Uterus (tissue), 4 donors: ENCODE results near the gene MDC1. TPM values are rescaled to one million over a fixed set of nuclear protein-coding genes. Genes with fewer than 3 reads are reported as not detected.
A peak's percentile ranks its signal among the peaks of the same experiment; 100 is the strongest.
"Not testable (repeated sequence)": the region's sequence is repeated elsewhere in the genome, so short reads cannot be mapped to it uniquely, and the experiment has no call there.

Experiments used
- DNase-seq, 2 donors: peaks; one replicate each; pipeline ENCODE4 v3.0.0-alpha.2; 2019 to 2020
- H3K27ac ChIP-seq, 2 donors: fragments of 200-600 bp; sonication (generic); 1 replicate in 1 of 2; 2 replicates in 1 of 2; pipeline ENCODE4 v1.5.1; 2016 to 2018
- H3K27me3 ChIP-seq, 2 donors: fragments of 200-600 bp; sonication (generic); one replicate each; pipeline ENCODE4 v1.5.1; 2018 to 2019; ENCODE audit warnings: control low read depth in 1 of 2
- H3K36me3 ChIP-seq, 2 donors: fragments of 200-600 bp; sonication (generic); one replicate each; pipeline ENCODE4 v1.5.1; 2019; ENCODE audit warnings: control low read depth in 1 of 2
- H3K4me1 ChIP-seq, 2 donors: fragments of 200-600 bp; sonication (generic); one replicate each; pipeline ENCODE4 v1.5.1; 2018 to 2019; ENCODE audit warnings: control low read depth in 1 of 2
- H3K4me3 ChIP-seq, 2 donors: fragments of 200-600 bp; sonication (generic); 1 replicate in 1 of 2; 2 replicates in 1 of 2; pipeline ENCODE4 v1.5.1; 2018 to 2019; ENCODE audit warnings: mild to moderate bottlenecking in 1 of 2
- H3K9me3 ChIP-seq, 2 donors: fragments of 200-600 bp; sonication (generic); one replicate each; pipeline ENCODE4 v1.5.1; 2019; ENCODE audit warnings: control low read depth in 1 of 2
- POLR2A ChIP-seq, 2 donors: fragments of 450-650 bp; IDR thresholded peaks; one replicate each; pipeline ENCODE4 v1.6.1; 2016; ENCODE audit warnings: antibody characterized with exemption in 2 of 2, mild to moderate bottlenecking in 1 of 2, moderate library complexity in 1 of 2
- intact Hi-C: fragments of 100-400 bp; cut with DNase I; formaldehyde crosslinking; loops from one replicate; pipeline ENCODE4 v1.15.1; 2023; ENCODE audit warnings: low total_unique reads
- total RNA-seq, 4 donors: library from RNA; depleted of rRNA in 3 of 4; stranded (reverse); fragments of >200 nt in 3 of 4; gene quantifications; one replicate each; pipeline versions ENCODE4 v1.1.0 to v1.2.4, GENCODE V29; 2014 to 2023
- TF ChIP-seq, protein P1 (sequence below), 4 experiments: fragments of 200-600 bp in 2 of 4; fragments of 450-650 bp in 2 of 4; sonication (generic) in 2 of 4; IDR thresholded peaks; one replicate each; pipeline ENCODE4 v1.5.1; 2016 to 2019; ENCODE audit warnings: antibody characterized with exemption in 4 of 4, mild to moderate bottlenecking in 2 of 4, moderate library complexity in 1 of 4
- donor health status: DM: yes; HTN: yes; CAD: no.

The MDC1 gene
- total RNA-seq, 4 donors from 2014 or later = 3.1 to 61.9 (median 10.2) TPM

DNA sequence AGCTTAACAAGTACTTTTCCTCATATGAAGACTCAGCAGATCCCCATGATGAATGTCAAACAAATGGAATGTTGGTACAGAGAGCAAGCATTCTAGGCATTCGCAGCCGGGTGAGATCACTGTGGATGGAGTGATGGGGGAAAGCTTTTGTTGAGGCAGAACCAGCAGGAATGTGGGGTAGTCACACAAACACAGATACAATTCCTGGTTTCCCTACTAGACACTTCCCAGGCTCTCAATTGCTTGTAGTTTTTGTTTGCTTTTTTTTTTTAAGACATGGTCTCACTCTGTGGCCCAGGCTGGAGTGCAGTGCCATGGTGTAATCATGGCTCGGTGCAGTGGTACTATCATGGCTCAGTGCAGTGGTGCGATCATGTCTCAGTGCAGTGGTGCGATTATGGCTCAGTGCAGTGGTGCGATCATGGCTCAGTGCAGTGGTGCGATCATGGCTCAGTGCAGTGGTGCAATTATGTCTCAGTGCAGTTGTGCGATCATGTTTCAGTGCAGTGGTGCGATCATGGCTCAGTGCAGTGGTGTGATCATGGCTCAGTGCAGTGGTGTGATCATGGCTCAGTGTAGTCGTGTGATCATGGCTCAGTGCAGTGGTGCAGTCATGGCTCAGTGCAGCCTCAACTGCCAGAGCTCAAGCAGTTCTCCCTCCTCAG lies 42.6 kb upstream of the MDC1 start:
- no peaks in the 10 kb centered on the region for H3K4me1 ChIP-seq
- DNase-seq = no peak

DNA sequence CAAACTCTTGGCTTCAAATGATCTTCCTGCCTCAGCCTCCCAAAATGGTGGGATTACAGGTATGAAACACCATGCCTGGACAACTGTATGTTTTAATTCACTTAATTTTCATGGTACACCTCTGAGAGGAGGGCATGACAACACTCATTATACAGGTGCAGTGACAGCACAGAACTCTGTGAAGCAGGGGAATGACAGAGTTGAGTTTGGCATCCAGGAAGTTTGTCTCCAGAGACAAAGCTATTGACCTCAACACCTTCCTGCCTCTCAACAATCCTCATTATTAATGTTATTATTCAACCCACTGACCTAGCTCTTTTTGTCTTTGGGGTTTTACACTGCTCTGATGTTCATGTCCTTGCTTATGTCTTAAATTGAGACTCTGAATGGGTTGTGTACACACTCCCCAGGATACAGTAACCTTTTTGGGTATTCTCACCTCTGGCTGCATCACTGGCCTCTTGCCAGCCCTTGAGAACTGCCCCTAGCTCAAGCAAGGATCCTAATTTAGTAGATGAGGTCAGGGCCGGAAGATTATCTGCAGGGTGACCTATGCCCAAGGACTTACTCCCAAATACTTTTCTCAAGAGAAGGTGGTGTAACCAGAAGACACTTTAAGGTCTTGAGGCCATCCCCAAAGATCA lies 40.3 kb upstream of the MDC1 start:
- Histone ChIP-seq H3K4me1 (no peaks in the 10 kb centered on the region), H3K4me3 (no peak overlapping the region), H3K27ac (no peak overlapping the region), H3K27me3 (no peaks in the 10 kb centered on the region), H3K9me3 (no peaks in the 10 kb centered on the region), H3K36me3 (no peaks in the 10 kb centered on the region)
- intact Hi-C loops = no loop called here
- no peak for TF ChIP-seq POLR2A (IDR thresholded peaks at IDR 0.05)
- TF ChIP-seq, protein P1, sequence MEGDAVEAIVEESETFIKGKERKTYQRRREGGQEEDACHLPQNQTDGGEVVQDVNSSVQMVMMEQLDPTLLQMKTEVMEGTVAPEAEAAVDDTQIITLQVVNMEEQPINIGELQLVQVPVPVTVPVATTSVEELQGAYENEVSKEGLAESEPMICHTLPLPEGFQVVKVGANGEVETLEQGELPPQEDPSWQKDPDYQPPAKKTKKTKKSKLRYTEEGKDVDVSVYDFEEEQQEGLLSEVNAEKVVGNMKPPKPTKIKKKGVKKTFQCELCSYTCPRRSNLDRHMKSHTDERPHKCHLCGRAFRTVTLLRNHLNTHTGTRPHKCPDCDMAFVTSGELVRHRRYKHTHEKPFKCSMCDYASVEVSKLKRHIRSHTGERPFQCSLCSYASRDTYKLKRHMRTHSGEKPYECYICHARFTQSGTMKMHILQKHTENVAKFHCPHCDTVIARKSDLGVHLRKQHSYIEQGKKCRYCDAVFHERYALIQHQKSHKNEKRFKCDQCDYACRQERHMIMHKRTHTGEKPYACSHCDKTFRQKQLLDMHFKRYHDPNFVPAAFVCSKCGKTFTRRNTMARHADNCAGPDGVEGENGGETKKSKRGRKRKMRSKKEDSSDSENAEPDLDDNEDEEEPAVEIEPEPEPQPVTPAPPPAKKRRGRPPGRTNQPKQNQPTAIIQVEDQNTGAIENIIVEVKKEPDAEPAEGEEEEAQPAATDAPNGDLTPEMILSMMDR (IDR thresholded peaks at IDR 0.05) = no peak
- DNase-seq = no peak

More for the DNA sequence above, 42.6 kb upstream of the MDC1 start:
- no peak overlapping the region for H3K27ac ChIP-seq
- no peak overlapping the region for H3K4me3 ChIP-seq
- no peaks in the 10 kb centered on the region for H3K9me3 ChIP-seq
- TF ChIP-seq, protein P1 (IDR thresholded peaks at IDR 0.05) = no peak
- no peak for TF ChIP-seq POLR2A (IDR thresholded peaks at IDR 0.05)
- no peaks in the 10 kb centered on the region for H3K36me3 ChIP-seq
- intact Hi-C loops = no loop called here
- H3K27me3 ChIP-seq = no peaks in the 10 kb centered on the region

DNA sequence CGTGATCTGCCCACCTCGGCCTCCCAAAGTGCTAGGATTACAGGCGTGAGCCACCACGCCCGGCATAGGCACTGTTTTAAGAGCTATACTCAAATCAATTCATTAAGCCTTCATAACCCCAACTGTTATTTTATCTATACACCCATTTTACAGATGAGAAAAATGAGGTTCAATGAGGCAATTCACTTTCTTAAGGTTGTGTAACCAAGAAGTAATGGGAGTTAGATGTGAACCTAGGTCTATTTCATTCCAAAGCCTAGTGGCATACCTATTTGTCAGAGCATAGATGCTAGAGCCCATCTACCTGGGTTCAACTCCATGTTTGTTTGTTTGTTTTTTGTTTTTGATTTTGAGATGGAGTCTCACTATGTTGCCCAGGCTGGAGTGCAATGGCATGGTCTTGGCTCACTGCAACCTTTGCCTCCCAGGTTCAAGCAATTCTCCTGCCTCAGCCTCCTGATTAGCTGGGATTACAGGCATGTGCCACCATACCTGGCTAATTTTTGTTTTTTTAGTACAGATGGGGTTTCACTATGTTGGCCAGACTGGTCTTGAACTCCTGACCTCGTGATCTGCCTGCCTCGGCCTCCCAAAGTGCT lies 39.4 kb upstream of the MDC1 start:
- H3K4me3 ChIP-seq, DNase-seq, H3K27ac ChIP-seq, intact Hi-C loops, H3K36me3 ChIP-seq, H3K27me3 ChIP-seq, H3K9me3 ChIP-seq, H3K4me1 ChIP-seq: not testable (repeated sequence)

DNA sequence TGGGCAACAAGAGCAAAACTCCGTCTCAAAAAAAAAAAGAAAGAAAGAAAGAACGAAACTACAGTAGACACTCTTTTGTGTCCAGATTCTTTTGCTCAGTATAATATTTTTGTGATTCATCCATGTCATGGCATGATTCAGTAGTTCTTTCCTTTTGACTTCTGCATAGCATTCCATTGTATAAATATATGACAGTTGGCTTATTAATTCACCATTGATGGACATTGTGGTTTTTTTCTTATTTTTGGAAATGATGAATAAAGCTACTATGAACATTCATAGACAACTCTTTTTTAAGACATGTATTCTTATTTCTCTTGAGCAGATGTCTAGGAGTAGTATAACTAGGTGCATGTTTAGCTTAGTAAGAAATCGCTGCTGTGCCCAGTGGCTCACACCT lies 37.5 kb upstream of the MDC1 start:
- H3K4me1 ChIP-seq = peaks cover 0 to 6% of the 10 kb centered on the region in 2 donors
- intact Hi-C loops = no loop called here
- no peaks in the 10 kb centered on the region for H3K27me3 ChIP-seq
- no peaks in the 10 kb centered on the region for H3K9me3 ChIP-seq
- H3K36me3 ChIP-seq = no peaks in the 10 kb centered on the region
- no peak for TF ChIP-seq POLR2A (IDR thresholded peaks at IDR 0.05)
- TF ChIP-seq, protein P1 (IDR thresholded peaks at IDR 0.05) = no peak
- H3K4me3 ChIP-seq = no peak overlapping the region
- H3K27ac ChIP-seq = no peak overlapping the region
- no peak for DNase-seq

DNA sequence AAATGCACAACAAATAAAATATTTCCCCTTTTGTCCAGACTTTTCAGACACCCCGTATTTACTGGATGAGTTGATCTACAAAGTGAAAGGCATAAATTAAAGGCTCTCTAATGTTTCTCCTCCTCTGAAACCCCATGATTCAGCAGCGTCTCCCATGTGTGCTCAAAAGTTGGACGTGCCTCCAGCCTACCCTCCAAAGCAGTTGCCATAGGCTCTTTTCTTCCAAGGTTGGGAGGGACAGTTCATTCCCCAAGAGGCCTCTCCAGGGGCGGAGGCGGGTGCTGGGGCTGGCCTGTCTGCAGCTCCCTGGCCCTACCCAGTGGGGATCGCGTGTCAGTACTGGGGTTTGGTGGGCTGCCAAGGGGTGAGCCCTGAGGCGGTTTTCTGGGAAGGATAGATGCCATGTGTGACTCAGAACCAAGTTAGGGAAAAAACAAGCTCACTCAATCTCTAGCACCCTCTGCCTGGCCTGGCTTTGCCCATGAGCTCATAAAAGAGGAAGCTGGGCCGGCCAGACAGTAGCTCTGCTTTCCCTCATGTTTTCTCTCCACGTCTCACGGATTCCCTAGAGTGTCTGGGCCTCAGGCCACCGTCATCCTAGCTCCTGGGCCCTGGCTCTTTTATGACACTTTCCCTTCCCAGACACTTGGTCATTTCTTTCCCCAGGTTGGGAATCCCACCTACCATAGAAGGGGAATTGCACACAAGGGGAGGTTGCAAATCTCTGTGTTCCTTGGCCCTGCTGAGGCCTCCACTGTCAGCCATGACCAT lies 35.3 kb upstream of the MDC1 start:
- Histone ChIP-seq H3K36me3 (no peaks in the 10 kb centered on the region), H3K4me1 (peaks cover 0 to 6% of the 10 kb centered on the region in 2 donors), H3K27ac (peak overlapping the region; percentile 79 to 80), H3K27me3 (no peaks in the 10 kb centered on the region), H3K4me3 (no peak overlapping the region), H3K9me3 (no peaks in the 10 kb centered on the region)
- peak; percentile 95 to 96 for DNase-seq
- TF ChIP-seq, protein P1 (IDR thresholded peaks at IDR 0.05) = no peak
- TF ChIP-seq POLR2A (IDR thresholded peaks at IDR 0.05) = no peak
- intact Hi-C loops = no loop called here
